NCI-H1436 (cell line): ENCODE measurements around the gene XRN1.

Experiments used
- DNase-seq: peaks from one replicate; lab custom pipeline; 2025; lab: John Stamatoyannopoulos, UW

Gene XRN1

GRCh38 chr3:142268426-142268825, 179.4 kb downstream of the XRN1 start:
- DNase-seq: no peak

GRCh38 chr3:142267269-142267668, 180.6 kb downstream of the XRN1 start:
- no peak for DNase-seq

- no peak for DNase-seq
Observed at GRCh38 chr3:142263112-142263511, 184.7 kb downstream of the XRN1 start.

GRCh38 chr3:142259359-142259758, 188.5 kb downstream of the XRN1 start:
- DNase-seq: no peak

- no peak for DNase-seq
Observed at GRCh38 chr3:142256712-142257333, 191.0 kb downstream of the XRN1 start.
